Ovary (tissue), 9 donors: ENCODE measurements around the gene DCAF7. TPM values are rescaled to one million over a fixed set of nuclear protein-coding genes. Genes with fewer than 3 reads are reported as not detected.

Experiments
- DNase-seq, 5 donors: peaks; one replicate each; pipeline ENCODE4 v3.0.0-alpha.2; 2019 to 2020
- H3K27ac ChIP-seq, 2 donors: fragments of 200-600 bp; one replicate each; pipeline versions ENCODE4 v1.5.1 to v1.8.0; 2019 to 2022
- H3K27me3 ChIP-seq: fragments of 200-600 bp; one replicate; pipeline ENCODE4 v1.8.0; 2022
- H3K36me3 ChIP-seq: fragments of 200-600 bp; sonication (generic); one replicate; pipeline ENCODE4 v1.5.1; 2019
- H3K4me1 ChIP-seq: one replicate; pipeline ENCODE4 v1.8.1; 2013; ENCODE audit warnings: mild to moderate bottlenecking, moderate library complexity; ENCODE audit not compliant: insufficient read depth
- H3K4me3 ChIP-seq: fragments of 200-600 bp; sonication (generic); one replicate; pipeline ENCODE4 v1.5.1; 2017
- H3K9me3 ChIP-seq, 2 donors: fragments of 200-600 bp in 1 of 2; sonication (generic) in 1 of 2; one replicate each; pipeline versions ENCODE4 v1.5.1 to v1.8.1; 2013 to 2019; ENCODE audit warnings: mild to moderate bottlenecking in 1 of 2, moderate library complexity in 1 of 2
- EP300 ChIP-seq: sonication (generic); formaldehyde crosslinking; IDR thresholded peaks from one replicate; pipeline ENCODE4 v1.6.1; 2017; ENCODE audit warnings: antibody characterized with exemption
- POLR2A ChIP-seq: fragments of 450-650 bp; IDR thresholded peaks from one replicate; pipeline ENCODE4 v1.6.1; 2017; ENCODE audit warnings: antibody characterized with exemption, mild to moderate bottlenecking, moderate library complexity
- WGBS, 3 donors: extraction: QIAGEN DNeasy Blood & Tissue Kit in 1 of 3; methylation state at CpG; one replicate each; pipeline versions ENCODE4 v1.1.5 to v1.1.7; 2013 to 2017; 5-methylcytosine and 5-hydroxymethylcytosine counted together
- intact Hi-C, 4 donors: fragments of 100-400 bp; cut with DNase I; formaldehyde crosslinking; loops; one replicate each; pipeline versions ENCODE4 v1.11.0 to v1.15.1; 2022 to 2023
- polyA plus RNA-seq, 2 donors: library from polyadenylated mRNA; stranded (reverse); fragments of 200-250 nt in 1 of 2; fragments of 350-450 nt in 1 of 2; fragmentation: Illumina TruSeq in 1 of 2; extraction: RNeasy Lipid Tissue Mini Kit (QIAGEN cat#74804) in 1 of 2; gene quantifications; one replicate each; pipeline ENCODE4 v1.2.3, GENCODE V29; 2013 to 2014
- total RNA-seq, 7 donors: library from RNA; depleted of rRNA in 2 of 7; stranded (reverse); fragments of >200 nt in 2 of 7; fragmentation: NEBNext Ultra II Directional in 3 of 7; extraction: Animal tissue kit (Norgen Biotek cat#: 25700) in 3 of 7; gene quantifications; one replicate each; pipeline versions ENCODE4 v1.1.0 to v1.2.4, GENCODE V29; 2016 to 2023
- TF ChIP-seq, protein P1 (sequence below), 3 donors: fragments of 450-650 bp in 2 of 3; fragments of 200-600 bp in 1 of 3; IDR thresholded peaks; one replicate each; pipeline versions ENCODE4 v1.5.1 to v1.8.0; 2016 to 2022; ENCODE audit warnings: antibody characterized with exemption in 3 of 3, mild to moderate bottlenecking in 1 of 3
- donor health status: DM: no; HTN: no; CAD: no; lungs with moderate emphysema.
- donor health status: DM: no; HTN: no; CAD: no.
- donor health status: Bipolar disorder and iron deficiency.
- donor health status: DM: yes; HTN: yes; CAD: no.
- donor health status: DM: no; HTN: no; CAD: no.
- donor health status: DM: yes; HTN: yes; CAD: no.

DCAF7 gene
- total and polyA plus RNA-seq, 9 donors = 14.9 to 62.5 (median 49.7) TPM

DNA sequence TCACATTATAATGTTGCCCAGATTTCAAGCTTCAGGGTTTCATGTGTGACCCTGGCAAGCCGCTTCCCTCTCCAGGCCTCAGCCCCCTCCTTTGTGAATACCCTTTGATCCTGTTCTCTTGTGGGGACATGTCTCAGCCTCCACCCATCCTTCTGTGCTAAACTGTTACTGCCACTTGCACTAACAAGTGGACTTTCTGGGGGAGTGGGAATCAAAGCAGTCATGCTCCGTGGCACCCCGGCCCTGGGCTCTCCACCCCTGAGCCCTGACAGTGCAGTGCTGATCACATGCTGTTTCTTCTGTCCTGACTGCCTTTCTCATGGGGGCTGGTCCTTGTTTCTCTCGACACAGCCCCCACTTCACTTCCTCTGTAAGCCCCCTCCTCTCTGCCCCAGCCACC, 9.7 kb upstream of the DCAF7 start:
- WGBS, 3 donors = 57 to 72% (median 68%) methylated on average over 4 of the region's 4 CpGs
- intact Hi-C loops = loop anchor here in 1 of 4 donors (10.0 kb wide), 1 partner anchor 74 kb away; no protein-coding TSS in a partner anchor
- H3K36me3 ChIP-seq = no peaks in the 10 kb centered on the region
- H3K4me3 ChIP-seq = no peak overlapping the region
- H3K27me3 ChIP-seq = no peaks in the 10 kb centered on the region
- no peak overlapping the region for H3K27ac ChIP-seq
- TF ChIP-seq, protein P1, sequence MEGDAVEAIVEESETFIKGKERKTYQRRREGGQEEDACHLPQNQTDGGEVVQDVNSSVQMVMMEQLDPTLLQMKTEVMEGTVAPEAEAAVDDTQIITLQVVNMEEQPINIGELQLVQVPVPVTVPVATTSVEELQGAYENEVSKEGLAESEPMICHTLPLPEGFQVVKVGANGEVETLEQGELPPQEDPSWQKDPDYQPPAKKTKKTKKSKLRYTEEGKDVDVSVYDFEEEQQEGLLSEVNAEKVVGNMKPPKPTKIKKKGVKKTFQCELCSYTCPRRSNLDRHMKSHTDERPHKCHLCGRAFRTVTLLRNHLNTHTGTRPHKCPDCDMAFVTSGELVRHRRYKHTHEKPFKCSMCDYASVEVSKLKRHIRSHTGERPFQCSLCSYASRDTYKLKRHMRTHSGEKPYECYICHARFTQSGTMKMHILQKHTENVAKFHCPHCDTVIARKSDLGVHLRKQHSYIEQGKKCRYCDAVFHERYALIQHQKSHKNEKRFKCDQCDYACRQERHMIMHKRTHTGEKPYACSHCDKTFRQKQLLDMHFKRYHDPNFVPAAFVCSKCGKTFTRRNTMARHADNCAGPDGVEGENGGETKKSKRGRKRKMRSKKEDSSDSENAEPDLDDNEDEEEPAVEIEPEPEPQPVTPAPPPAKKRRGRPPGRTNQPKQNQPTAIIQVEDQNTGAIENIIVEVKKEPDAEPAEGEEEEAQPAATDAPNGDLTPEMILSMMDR (IDR thresholded peaks at IDR 0.05) = no peak
- TF ChIP-seq POLR2A = no peak
- TF ChIP-seq EP300 = no peak
- no peaks in the 10 kb centered on the region for H3K4me1 ChIP-seq
- DNase-seq = no peak
- no peaks in the 10 kb centered on the region for H3K9me3 ChIP-seq

DNA sequence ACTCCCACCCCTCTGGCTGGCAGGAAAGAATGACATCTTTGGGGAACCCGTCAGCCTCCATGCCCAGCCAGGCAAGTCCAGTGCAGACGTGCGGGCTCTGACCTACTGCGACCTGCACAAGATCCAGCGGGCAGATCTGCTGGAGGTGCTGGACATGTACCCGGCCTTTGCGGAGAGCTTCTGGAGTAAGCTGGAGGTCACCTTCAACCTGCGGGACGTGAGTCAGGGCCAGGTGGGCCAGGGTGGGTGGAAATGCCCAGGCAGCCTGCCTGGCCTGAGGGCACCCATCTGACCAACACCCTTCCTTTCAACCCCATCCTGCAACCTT, 8.1 kb upstream of the DCAF7 start:
- DNase-seq = no peak
- WGBS, 3 donors = 87 to 96% (median 91%) methylated on average over 7 to 9 of the region's 9 CpGs
- Histone ChIP-seq H3K36me3 (no peaks in the 10 kb centered on the region), H3K9me3 (no peaks in the 10 kb centered on the region), H3K4me1 (no peaks in the 10 kb centered on the region), H3K27ac (no peak overlapping the region), H3K27me3 (no peaks in the 10 kb centered on the region), H3K4me3 (no peak overlapping the region)
- TF ChIP-seq POLR2A (no peak), EP300 (no peak)
- TF ChIP-seq, protein P1 (IDR thresholded peaks at IDR 0.05) = no peak
- intact Hi-C loops = loop anchor here in 1 of 4 donors (10.0 kb wide), 1 partner anchor 73 kb away; no protein-coding TSS in a partner anchor

DNA sequence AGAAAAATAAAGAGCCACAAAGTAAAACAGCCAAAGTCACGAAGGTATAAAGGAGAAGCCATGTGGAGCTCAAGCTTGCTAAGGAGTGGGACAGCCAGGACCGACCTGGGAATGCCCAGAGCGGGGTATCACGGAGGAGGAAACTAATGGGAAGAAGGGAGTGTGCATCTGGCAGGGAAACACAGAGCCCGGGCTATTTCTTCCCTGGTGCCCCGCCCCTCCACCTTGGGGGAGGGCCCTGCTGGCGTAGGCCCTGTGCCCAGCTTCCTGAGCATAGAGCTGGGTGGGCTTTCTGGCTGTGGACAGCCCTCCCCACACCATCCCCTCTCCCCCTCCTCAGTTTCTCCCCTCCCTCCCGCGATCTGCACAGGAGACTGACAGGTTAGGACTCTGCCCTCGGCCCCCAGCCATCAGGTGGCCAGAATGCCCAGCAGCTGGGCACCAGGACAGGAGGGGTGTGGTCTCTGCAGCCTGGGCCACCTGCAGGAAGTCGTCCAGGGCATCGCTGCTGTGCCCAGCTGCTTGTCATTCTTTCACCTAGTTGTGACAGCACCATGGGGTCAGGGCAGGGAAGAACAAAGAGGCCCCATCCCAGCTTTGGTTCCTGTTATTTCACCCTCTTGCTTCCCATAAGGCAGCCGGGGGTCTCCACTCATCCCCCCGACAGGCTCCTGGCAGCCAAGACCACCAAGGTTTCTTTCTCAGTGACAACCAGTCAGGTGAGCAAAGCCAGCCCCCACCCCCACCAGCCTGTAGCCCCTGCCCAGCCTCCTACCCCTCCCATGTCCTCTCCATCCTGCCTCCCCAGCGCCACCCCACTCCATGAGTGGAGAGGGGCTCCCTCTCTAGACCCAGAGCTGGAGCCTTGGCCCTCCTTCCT, 7.1 kb upstream of the DCAF7 start:
- peak in 1 of 5 donors; percentile 21 for DNase-seq
- intact Hi-C loops = loop anchor here in 1 of 4 donors (10.0 kb wide), 1 partner anchor 72 kb away; no protein-coding TSS in a partner anchor
- no peaks in the 10 kb centered on the region for H3K36me3 ChIP-seq
- H3K4me3 ChIP-seq = no peak overlapping the region
- 56 to 60% (median 57%) methylated on average over 14 to 15 of the region's 15 CpGs for WGBS, 3 donors
- H3K4me1 ChIP-seq = no peaks in the 10 kb centered on the region
- H3K27ac ChIP-seq = no peak overlapping the region
- H3K9me3 ChIP-seq = no peaks in the 10 kb centered on the region
- TF ChIP-seq, protein P1 (IDR thresholded peaks at IDR 0.05) = no peak
- TF ChIP-seq POLR2A (no peak), EP300 (no peak)
- H3K27me3 ChIP-seq = no peaks in the 10 kb centered on the region

DNA sequence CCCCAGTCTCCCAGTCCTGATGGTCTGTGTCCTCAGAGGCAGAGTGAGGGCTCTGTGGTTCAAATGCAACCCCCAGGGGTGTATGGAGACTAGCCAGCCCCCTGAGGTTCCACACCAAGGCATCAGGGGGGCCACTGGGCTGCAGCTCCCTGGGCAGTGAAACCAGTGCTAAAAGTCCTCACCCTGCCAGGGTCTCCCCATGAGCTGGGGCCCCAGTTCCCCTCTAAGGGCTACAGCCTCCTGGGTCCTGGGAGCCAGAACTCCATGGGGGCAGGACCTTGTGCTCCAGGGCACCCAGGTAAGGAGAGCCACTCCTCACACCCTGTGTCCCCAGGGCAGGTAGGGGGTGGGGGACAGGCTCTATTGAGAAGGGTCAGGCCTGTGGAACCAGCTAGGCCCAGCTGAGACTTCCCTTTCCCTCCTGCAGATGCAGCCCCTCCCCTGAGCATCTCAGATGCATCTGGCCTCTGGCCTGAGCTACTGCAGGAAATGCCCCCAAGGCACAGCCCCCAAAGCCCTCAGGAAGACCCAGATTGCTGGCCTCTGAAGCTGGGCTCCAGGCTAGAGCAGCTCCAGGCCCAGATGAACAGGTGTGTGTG, 6.4 kb upstream of the DCAF7 start:
- no peaks in the 10 kb centered on the region for H3K9me3 ChIP-seq
- no peak overlapping the region for H3K27ac ChIP-seq
- TF ChIP-seq POLR2A (no peak), EP300 (no peak)
- TF ChIP-seq, protein P1 (IDR thresholded peaks at IDR 0.05) = no peak
- H3K4me3 ChIP-seq = no peak overlapping the region
- peak in 1 of 5 donors; percentile 15 for DNase-seq
- H3K27me3 ChIP-seq = no peaks in the 10 kb centered on the region
- H3K4me1 ChIP-seq = no peaks in the 10 kb centered on the region
- intact Hi-C loops = loop anchor here in 1 of 4 donors (10.0 kb wide), 1 partner anchor 71 kb away; no protein-coding TSS in a partner anchor
- no peaks in the 10 kb centered on the region for H3K36me3 ChIP-seq
